Kidney epithelial cell (primary cell): ENCODE measurements around the gene BSPRY. TPM values are rescaled to one million over a fixed set of nuclear protein-coding genes. Genes with fewer than 3 reads are reported as not detected.
"Not testable (repeated sequence)": the region's sequence is repeated elsewhere in the genome, so short reads cannot be mapped to it uniquely, and the experiment has no call there.

Experiments
- DNase-seq: peaks from one replicate; pipeline ENCODE4 v3.0.0-alpha.2; 2010; ENCODE audit warnings: low read depth
- H3K27me3 ChIP-seq: 2 replicates; pipeline ENCODE4 v1.6.0; 2011; ENCODE audit warnings: low read length; ENCODE audit not compliant: control insufficient read depth, insufficient read depth
- H3K36me3 ChIP-seq: 2 replicates; pipeline ENCODE4 v1.5.1; 2011; ENCODE audit warnings: low read length; ENCODE audit not compliant: control insufficient read depth, insufficient read depth
- H3K4me3 ChIP-seq: 2 replicates; pipeline ENCODE4 v1.5.1; 2011; ENCODE audit warnings: low read depth, mild to moderate bottlenecking, control low read depth, low read length
- CTCF ChIP-seq: IDR thresholded peaks from 2 replicates; pipeline ENCODE4 v1.5.1; 2011; ENCODE audit warnings: mild to moderate bottlenecking, moderate library complexity, low read length, control low read depth, inconsistent platforms; ENCODE audit not compliant: insufficient read depth, poor library complexity, severe bottlenecking
- total RNA-seq: library from RNA; depleted of rRNA; stranded (reverse); fragments of >200 nt; gene quantifications from 2 replicates; pipeline ENCODE4 v1.2.3, GENCODE V29; 2015

BSPRY gene
- total RNA-seq, 1 donor from 2014 or later, result 9.6 TPM

DNA sequence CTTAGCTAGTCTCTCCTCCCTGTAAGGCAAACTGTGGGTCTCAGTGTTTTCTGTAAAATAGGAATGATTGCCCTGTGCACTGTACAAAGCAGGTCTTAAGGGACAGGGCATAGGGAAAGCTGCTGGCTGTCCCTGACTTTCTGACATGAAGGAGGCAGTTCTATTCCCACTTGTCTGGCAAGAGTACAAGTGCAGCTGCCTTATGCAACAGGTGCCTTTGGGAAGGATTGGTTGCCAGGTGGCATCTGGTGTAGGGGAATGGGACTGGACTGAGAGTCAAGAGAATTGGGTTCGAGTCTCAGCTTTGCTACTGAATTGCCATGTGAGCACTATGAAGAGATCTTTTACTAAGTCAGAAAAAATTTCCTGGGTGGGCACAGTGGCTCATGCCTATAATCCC is 10.0 kb downstream of the BSPRY start:
- Histone ChIP-seq H3K36me3 (no peaks in the 10 kb centered on the region), H3K4me3 (no peak overlapping the region), H3K27me3 (no peaks in the 10 kb centered on the region)
- TF ChIP-seq CTCF, result no peak
- no peak for DNase-seq

GRCh38 chr9:113360242-113360842 is 11.0 kb downstream of the BSPRY start:
- DNase-seq, result no peak
- Histone ChIP-seq H3K27me3 (no peaks in the 10 kb centered on the region), H3K36me3 (no peaks in the 10 kb centered on the region), H3K4me3 (no peak overlapping the region)
- TF ChIP-seq CTCF, result no peak

DNA sequence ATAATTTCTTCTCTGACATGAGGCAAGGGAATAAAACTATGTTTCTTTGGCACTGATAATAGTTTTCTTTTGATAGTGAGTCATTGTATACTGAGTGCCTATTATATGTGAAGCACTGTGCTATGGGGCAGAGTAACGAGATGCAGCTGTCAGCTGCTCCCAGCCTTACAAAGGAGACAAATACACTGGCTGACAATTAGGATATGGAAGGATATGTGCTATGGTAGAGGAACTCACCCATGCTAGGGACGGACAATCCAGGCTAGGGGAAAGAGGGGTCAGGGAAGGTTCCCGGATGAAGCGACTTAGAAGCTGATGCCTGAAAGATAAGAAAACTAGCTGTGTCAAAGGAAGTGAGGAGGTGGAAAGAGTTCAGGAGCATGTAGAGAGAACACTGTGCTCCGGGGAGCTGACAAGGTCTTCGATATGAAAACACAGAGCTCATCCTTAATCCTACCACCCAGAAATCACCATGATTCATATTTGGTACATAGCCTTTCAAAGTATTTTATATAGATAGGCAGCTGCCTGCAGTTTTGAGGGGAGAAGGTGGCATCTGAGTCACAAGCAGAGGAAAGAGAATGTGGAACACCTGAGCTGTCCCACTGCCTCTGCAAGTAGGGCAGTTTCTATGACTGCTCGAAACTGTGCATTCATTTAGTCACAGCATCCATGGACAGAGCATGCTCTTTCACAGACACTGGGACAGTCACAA is 12.1 kb downstream of the BSPRY start:
- H3K4me3 ChIP-seq, result no peak overlapping the region
- no peaks in the 10 kb centered on the region for H3K27me3 ChIP-seq
- H3K36me3 ChIP-seq, result no peaks in the 10 kb centered on the region
- no peak for DNase-seq
- no peak for TF ChIP-seq CTCF

- Histone ChIP-seq H3K4me3 (no peak overlapping the region), H3K36me3 (no peaks in the 10 kb centered on the region), H3K27me3 (no peaks in the 10 kb centered on the region)
- DNase-seq, result no peak
- no peak for TF ChIP-seq CTCF
Observed at GRCh38 chr9:113363336-113363735, 14.0 kb downstream of the BSPRY start.

- TF ChIP-seq CTCF, result no peak
Observed at GRCh38 chr9:113364951-113365350, 15.6 kb downstream of the BSPRY start.

DNA sequence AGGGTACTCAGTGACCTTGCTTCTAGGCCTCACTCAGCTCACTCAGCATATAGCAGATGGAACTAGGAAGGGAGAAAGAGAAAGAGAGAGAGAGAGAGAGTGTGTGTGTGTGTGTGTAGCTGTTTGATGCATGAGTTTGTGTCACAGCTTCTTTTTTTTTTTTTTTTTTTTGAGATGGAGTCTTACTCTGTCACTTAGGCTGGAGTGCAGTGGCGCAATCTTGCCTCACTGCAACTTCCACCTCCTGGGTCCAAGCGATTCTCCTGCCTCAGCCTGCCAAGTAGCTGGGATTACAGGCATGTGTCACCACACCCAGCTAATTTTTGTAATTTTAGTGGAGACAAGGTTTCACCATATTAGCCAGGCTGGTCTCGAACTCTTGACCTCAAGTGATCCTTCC is 16.3 kb downstream of the BSPRY start:
- not testable (repeated sequence) for H3K4me3 ChIP-seq, DNase-seq, H3K36me3 ChIP-seq, H3K27me3 ChIP-seq

More at GRCh38 chr9:113364951-113365350, 15.6 kb downstream of the BSPRY start:
- H3K27me3 ChIP-seq, result no peaks in the 10 kb centered on the region
- no peak overlapping the region for H3K4me3 ChIP-seq
- DNase-seq, result no peak
- H3K36me3 ChIP-seq, result no peaks in the 10 kb centered on the region
